GM21825 (cell line): ENCODE measurements around the gene ST6GALNAC3.

Experiments used
- ATAC-seq: cut with Tn5 transposase; IDR thresholded peaks from one replicate; pipeline ENCODE4 v1.9.1; 2021; ENCODE audit warnings: mild to moderate bottlenecking, moderate library complexity; ENCODE audit not compliant: unreplicated experiment

Gene ST6GALNAC3

DNA sequence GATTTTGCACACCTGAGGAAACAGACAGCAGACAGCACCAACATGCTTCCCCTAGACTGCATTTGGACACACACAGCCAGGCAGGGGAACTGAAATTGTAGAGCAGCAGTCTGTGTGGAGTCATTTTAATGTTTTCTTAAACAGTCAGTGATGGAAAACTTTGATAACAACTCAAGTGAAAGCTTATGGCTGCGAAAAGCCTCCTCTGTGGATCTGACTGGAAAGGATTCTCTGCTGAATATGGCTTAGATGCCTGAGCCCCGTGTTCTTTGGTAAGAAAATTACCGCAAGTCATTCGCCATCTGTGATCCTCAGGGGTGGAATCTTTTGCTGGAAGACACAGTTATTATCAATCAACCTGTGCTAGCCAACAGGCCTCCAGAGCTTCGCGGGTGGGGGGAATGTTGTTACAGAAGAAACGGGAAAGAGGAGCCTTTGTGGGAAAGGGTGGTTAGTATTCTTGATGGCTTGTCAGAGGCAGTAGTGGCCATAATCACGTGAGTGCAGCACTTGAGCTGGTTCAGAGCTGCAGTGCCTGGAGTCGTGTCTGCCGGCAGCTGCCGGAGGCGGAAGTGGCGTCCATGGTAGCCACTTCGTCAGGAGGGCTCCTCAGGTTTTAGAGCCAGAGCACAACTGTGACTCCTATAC lies 204.7 kb downstream of the ST6GALNAC3 start:
- no peak for ATAC-seq

DNA sequence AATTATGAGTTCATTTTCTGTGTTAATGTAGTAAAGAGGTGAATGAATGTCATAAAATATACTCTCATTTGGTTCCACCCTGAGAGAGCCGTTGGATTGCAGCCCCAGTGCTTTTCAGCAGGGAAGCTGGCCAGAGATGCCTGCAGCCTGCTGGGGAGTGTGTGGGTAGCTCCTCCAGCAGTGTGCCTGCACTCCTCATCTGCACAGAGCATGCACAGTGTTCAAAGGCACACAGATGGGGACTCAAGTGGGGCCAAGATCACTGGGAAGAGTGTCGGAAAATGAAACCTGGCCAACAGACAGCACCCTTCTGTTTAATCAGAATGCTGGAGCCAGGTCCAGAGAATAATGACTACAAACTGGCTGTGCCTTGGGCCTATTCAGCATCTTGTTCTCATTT lies 206.8 kb downstream of the ST6GALNAC3 start:
- no peak for ATAC-seq

DNA sequence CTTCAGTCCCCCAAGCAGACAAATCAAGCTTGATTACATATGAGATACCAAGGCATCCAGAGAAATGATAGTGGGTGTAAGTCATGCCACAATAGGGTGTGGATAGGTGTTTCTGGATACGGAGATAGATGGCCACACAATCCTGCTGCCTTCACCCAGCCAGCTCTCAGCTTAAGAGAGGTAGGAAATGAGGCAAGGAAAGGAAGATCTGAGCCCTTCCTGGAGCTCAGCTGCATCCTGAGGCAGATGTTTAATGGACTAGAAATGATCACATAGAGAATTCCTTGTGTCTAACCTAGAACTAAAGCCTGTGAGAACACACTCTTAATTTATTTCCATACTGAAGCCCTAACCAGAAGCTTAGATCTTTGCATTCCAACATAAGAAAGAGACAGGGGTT lies 210.3 kb downstream of the ST6GALNAC3 start:
- no peak for ATAC-seq

DNA sequence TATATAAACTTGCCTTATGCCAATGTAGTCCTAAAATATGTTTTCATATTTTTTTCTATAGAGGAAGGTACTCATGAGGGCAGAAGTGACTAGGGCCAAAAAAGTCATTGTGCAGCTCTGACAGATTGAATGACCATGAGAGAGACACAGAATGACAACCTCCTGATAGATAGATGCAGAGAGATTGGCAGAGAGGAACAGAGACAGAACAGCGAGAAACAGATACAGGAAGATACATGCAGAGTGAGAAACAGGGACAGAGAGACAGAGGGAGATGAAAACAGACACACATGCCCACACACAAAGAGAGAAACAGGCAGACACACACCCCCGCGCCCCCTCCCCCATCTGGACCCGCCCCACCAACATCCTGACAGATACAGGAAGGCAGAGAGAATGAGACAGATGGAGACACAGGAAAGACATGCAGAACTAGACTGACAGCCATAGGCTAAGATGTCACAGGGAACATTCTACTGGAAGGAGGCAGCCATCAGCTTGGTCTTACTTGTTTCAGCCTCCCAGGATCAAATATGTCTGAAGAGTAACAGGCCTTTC lies 211.1 kb downstream of the ST6GALNAC3 start:
- no peak for ATAC-seq

DNA sequence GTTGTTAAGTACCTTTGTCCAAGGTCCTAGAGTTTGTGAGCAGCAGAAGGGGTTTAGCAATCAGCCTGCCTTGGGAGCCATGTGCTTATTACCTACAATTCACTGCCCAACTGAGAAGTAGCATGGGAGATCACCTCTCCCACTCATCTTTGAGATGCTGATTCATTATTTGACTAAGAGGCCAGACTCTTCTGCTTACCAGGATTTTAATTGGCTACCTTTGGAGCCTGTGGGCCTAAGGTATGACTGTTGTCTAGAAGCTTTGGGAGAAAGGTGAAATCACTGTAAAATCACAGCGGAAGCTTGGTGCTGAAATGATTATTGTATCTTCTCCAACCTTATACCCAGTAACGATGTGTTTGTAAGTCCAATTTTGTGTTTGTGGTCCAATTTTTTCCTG lies 213.4 kb downstream of the ST6GALNAC3 start:
- no peak for ATAC-seq

DNA sequence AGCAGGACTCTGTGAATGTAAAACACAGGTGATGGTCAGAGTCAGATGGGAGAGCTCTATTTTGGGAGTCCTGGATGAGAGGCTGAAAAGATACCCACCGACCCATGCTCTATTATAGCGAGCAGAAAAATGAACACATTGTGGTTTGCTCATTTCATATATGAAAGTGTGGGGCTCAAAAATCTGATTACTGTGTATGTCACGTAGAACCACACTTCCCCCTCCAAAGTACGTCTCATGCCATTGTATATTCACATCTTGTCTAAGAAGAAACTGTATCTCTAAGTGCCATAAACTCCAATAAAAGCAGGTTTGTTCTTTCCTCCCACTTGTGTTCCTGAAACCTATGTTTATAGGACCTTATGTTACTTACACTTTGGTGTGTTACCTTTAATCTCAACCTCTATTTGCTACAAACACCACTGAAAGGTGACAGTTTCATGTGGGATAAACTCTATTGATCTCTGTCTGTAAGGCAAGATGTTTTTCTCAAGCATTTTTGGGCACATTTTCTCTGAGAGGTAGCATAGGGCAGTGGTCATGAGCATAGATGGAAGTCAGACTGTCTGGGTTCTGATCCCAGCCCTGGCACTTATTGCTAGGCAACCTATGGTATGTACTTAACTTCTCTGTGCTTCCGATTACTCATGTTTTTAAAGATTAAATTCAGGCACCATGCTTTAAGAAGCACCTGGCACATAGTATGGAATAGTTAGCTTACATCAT lies 214.4 kb downstream of the ST6GALNAC3 start:
- no peak for ATAC-seq

DNA sequence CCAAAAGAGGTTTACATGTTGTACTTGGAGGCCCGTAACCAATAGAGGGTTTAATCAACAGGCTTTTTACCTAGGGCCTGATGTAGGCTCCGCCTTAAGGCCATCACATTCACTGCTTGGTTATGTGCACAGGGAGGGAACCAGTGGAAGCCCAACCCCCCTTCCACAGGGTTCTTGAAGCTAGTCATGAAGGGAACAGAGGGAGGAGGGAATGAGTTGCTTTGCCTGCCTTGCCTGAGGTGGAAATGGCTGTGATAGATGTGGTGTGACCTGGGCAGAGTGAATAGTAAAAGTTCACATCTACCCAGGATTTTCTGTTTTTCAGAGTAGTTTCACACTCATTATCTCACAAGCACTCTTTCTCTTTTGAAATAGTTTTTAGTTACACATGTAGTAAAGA lies 215.1 kb downstream of the ST6GALNAC3 start:
- ATAC-seq, result no peak

DNA sequence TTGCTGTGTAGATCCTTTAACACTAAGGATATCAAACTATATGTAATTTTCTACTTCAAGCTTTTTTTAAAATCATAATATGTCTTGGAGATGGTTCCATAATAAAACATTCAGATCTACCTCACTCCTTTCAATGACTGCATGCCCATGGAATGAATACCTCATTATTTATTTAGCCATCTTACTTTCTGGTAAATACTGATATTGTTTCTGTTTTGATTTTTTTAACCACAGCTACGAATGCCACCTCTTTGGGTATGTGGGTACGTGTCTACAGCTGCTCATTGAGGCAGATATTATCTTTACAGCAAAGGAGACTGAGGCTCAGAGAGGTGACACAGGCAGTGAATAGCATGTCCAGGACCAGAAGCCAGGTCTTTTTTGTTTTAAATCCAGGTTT lies 215.7 kb downstream of the ST6GALNAC3 start:
- no peak for ATAC-seq

DNA sequence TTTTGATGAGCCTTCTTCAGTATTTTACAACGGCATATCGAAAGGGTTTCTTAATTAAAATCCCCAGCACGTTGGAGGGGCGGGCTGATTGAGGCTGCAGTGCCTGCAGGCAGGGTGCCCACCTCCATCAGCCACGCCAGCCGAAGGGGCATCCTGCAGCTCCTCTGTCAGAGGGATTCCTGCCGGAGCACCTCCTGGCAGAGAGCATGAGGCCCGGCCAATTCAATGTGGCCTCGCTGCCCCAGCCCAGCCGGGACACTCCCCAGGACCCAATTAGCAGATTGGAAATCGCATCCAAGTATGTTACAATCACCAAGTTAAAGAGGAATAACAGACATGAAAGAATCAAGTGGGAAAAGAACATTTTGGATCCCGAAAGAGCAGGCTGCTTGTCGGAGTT lies 216.6 kb downstream of the ST6GALNAC3 start:
- ATAC-seq, result no peak

DNA sequence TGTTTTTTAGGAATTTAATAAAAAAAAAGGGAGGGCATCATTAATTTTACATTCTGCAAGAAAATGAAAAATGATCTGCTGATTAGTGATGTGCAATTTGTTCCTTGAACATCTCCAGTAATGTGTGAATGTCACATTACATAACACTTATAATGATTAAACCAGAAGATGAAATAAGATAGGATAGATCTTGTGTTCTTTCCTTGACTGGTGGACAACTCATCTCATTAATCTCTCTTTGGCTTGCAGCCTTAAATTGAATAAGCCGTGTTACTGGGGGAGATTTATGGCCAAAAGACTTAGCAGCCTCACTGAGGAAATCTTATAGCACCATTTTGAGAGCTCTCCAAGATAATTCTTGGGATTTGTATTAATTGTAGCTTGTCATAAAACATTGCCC lies 217.2 kb downstream of the ST6GALNAC3 start:
- no peak for ATAC-seq

DNA sequence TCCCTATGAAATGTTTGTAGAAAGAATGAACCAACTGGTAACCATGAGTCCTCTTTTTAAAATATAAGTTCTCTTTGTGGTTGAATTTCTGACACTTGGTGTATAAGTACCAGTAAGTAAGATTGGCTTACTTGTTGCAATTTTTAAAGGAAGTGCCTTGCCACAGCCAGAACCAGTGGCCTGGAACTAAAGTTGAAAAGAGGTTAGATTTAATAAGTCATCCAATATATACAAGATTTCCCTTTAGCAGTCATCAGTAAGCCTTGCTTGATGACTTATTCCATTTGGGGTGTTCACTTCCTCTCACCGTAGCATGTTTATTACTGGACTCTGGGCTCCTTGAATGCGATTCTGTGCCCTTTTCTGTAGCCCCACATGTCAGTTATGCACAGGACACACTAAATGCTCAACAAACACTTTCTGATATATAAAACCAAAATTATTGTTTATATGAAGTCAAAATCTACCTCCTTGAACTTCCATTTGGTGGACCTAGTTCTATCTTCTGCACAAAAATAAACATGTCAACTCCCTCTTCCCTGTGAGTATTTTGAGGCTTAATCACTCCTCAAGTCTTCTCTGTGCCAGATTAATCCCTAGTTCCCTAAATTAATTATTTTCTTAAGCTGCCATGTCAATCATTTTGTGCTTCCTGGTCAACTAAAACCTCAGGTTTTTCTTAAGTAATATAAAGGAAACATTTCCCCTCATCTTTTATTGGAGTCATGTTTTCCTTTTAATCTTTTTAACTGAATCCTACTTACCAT lies 218.1 kb downstream of the ST6GALNAC3 start:
- peak; percentile 59 for ATAC-seq

DNA sequence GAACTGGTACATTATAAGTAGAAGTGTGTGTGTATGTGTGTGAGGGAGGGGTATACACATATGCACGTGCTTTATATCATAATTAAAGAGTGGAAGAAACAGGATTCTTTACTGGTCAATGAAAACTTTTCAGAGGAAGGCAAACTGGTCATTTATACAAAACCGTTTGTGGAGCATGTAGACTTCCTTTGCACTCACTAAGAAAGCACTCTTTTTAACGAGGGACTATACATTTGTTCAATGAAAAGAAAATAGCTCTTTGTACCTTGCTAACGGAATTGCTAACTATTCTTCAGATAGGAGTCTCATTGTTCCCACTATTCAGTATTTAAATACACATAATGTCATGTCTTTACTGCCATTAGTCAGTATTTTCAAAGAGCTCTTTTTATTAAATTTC lies 219.3 kb downstream of the ST6GALNAC3 start:
- no peak for ATAC-seq

DNA sequence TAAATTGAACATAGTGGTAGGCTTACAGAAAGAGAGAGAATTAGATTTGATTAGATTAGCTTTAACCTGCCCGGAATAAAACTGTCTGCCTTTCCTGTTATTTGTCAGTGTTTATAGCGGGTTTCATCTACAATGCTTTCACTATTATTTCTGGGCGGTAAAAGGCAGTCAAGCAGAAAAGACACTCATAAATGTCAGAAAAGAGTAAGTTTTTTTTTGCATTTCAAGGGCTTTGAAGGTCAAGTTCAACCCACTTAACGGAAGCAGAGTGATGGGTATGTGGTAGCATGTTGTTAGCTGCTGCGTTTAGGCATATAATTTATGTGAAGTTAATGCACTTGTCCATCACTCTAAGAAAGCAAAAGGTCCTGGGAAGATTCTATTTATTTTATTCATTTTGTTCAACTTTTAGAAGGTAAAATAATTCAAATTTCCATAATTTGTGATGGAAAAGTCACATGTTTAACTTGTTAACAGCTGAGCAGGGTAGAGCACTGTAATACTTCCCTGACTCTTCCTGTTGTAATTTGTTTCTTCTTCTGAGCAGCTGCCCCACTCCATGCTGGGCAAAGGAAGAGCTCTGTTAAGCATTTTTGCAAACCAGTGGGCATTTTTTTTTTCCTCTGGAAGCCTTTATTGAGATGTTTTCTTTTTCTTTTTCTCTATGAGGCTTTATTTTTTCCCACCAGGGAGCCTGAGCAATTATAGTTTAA lies 220.1 kb downstream of the ST6GALNAC3 start:
- ATAC-seq, result peak; percentile 66

DNA sequence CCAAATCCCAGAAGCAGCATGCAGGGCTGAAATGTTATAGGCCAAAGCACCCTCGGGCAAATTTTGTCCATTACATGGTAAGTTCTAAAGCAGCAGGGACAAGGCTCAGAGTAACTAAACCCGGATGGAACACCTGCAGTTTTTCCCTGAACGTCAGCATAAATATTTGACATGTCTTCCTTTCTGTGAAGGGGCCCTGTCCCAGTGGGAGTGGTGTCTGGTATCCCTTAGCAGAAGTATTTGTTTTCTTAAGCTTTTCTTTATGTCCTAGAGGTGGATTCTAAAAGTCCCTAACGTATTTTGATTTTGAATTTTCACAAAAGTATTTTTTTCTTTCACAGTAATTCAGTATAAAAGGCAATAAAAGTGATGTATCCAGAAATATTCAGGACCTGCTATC lies 223.9 kb downstream of the ST6GALNAC3 start:
- ATAC-seq, result no peak

DNA sequence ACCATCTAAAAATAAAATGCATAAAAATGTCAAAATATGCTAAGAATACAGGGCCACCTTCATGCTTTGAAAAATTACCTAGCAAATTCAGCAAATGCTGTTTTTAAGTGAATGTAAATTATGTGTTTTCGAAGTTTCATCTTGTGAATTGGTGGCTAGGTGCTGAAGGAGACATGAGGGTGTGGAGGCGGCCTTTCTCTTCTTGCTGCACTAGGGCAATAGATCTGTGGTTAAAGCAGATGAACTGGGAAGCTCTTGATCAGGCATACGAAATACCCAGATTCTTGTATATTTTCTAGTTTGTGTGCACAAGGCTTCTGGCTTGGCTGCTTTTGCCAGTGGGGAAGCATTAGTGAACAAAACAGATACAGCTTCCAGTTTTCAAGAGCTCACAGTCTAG lies 224.5 kb downstream of the ST6GALNAC3 start:
- no peak for ATAC-seq

DNA sequence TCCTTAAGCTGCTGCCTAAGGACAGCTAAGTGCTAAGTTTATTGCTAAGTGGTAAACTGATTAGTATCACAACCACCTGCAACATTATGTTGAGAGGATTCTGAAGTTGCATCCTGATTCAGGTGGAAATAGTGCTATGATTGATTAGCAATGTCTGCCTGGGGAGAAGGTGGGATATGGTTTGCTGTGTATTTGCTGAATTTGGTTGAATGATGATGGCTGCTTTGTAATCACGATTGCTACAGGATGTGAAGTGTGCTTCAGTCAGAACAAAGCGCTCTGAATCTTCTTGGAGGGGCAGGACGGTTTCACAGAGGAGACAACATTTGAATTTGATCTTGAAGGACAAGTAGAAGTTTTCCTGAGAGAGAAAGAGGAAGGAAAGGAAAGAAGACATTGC lies 226.0 kb downstream of the ST6GALNAC3 start:
- ATAC-seq, result no peak

DNA sequence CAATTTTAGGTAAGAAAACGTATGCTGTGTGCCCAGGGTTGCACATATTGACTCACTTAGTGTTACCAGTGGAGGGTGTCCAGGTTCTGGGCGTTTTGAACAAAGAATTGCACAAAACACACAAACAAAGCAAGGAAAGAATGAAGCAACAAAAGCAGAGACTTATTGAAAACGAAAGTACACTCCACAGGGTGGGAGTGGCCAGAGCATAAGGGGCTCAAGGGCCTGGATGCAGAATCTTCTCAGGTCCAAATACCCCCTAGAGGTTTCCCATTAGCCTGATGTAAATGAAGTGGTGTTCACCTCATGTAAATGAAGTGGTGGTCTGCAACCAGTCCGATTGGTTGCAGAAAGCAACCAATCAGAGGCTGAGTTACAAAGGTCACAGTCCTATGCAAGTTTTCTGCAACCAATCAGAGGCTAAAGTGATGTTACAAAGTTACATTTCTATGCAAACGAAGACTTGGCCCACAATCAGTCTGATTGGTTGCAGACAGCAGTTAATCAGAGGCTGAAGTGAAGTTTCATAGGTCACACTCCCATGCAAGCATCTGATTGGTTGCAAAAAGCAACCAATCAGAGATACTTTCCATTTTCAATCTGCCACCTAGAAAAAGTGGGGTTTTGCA lies 228.3 kb downstream of the ST6GALNAC3 start:
- no peak for ATAC-seq

DNA sequence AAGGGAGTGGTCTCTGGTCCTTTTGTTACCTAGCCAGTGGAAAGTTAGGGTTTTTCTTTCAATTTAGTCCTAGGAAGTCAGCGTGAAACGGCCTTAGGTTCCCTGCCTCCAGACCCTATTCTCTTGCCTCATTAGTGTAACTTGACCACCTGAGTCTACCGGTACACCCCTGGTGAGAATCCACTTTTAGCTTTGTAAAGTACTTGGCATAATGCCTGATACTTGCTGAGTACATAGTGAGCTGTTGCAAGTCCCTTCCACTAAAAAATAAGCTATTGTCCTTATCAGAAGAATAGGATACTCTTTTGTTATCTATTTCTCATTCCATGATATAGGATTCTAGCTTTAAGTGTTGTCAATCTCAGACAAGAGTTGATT lies 228.8 kb downstream of the ST6GALNAC3 start:
- ATAC-seq, result no peak

DNA sequence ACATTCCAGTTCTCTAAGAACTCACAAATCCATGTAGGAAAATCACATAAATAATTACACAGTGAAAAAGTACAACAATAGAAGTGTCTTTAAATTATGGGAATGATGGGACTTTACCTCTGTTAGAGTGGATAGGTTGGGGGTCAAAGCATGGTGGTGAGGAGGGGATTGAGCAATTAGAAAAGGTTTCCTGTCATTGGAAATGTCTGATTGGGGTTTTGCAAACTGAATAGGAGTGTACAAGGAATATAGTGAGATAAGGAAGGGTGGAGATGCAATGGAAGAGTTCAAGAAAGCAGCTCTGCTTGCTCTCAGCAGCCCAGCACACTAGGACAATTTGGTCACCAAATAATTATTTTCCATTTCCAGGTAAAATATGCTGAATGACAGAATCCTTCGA lies 238.8 kb downstream of the ST6GALNAC3 start:
- ATAC-seq, result no peak

DNA sequence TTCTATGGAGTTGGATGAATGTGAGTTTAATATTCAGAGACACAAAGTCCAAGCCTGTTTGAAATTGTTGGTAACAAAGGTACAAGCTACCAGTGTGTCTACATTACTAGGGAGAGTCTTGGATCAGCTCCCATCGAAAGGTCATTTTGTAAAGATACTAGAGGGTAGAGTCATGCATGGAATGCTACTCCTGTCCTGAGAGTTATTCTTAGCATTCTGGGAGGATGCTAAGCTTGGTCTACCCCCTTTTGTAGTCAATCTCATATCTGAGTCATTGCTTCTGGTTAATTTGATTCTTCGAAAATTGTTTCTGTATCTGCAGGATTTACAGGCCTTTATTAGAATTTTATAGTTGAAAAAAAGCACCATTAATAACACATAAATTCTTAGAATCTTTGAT lies 240.2 kb downstream of the ST6GALNAC3 start:
- no peak for ATAC-seq
